ENCODE data around the gene PKD1L1.

DNA sequence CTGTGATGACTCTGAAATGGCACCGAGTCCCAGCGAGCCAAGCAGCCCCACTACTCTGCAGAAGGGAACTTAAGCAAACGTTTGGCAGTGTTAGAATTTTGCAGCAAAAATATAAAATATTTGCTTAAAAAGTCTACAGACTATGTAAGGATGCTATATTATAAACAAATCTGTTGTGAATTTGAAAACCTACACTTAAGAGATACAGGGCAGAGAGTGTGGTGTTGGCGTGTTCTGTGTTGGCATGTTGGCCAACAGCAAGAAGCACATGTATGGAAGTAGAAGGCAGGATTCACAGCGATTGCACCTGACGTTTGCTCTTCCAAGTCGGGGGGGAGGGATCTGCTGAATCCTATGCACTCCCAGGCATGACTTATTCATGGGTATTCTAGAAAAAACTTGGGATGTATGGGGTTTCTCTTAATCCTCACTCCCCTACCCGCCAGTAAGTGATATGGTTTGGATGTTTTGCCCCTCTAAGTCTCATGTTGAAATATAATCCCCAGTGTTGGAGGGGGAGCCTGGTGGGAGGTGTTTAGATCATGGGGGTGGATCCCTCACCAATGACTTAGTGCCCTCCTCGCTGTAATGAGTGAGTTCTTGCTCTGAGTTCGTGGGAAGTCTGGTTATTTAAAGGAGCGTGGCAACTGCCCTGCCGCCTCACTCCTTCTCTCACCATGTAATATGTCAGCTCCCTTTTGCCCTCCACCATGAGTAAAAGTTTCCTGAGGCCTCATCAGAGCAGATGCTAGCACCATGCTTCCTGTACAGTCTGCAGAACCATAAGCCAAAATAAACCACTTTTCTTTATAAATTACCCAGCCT is 62.1 kb downstream of the PKD1L1 start:
- no peak for TF ChIP-seq POLR2AphosphoS5 (IDR thresholded peaks at IDR 0.05)
- TF ChIP-seq, protein P1, sequence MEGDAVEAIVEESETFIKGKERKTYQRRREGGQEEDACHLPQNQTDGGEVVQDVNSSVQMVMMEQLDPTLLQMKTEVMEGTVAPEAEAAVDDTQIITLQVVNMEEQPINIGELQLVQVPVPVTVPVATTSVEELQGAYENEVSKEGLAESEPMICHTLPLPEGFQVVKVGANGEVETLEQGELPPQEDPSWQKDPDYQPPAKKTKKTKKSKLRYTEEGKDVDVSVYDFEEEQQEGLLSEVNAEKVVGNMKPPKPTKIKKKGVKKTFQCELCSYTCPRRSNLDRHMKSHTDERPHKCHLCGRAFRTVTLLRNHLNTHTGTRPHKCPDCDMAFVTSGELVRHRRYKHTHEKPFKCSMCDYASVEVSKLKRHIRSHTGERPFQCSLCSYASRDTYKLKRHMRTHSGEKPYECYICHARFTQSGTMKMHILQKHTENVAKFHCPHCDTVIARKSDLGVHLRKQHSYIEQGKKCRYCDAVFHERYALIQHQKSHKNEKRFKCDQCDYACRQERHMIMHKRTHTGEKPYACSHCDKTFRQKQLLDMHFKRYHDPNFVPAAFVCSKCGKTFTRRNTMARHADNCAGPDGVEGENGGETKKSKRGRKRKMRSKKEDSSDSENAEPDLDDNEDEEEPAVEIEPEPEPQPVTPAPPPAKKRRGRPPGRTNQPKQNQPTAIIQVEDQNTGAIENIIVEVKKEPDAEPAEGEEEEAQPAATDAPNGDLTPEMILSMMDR (IDR thresholded peaks at IDR 0.05), result no peak
- TF ChIP-seq POLR2A (IDR thresholded peaks at IDR 0.05), result no peak

All from gastroesophageal sphincter (tissue), 3 donors.